Measurements from ENCODE around the gene TMEFF2. TPM values are rescaled to one million over a fixed set of nuclear protein-coding genes. Genes with fewer than 3 reads are reported as not detected.
A peak's percentile ranks its signal among the peaks of the same experiment; 100 is the strongest.

The TMEFF2 gene
- total and polyA plus RNA-seq, 10 of the 15 experiments (the other 5 are each of a cell fraction or from before 2014, with no cell fraction given): not detected

GRCh38 chr2:192004188-192004963, 190.4 kb downstream of the TMEFF2 start (continued):
- TF ChIP-seq REST (IDR thresholded peaks at IDR 0.05; ENCODE audit: low read depth, low read length) (no peak), IKZF1 (conservative IDR thresholded peaks at IDR 0.05) (peak; percentile 44; the same call in 1 of the 2 replicates), RFX5 (IDR thresholded peaks at IDR 0.05; ENCODE audit: low read depth, low read length) (no peak), ZNF592 (IDR thresholded peaks at IDR 0.05) (0 out of 2 replicates have a peak, but pooled peaks have one; percentile 31), ZNF384 (IDR thresholded peaks at IDR 0.05; ENCODE audit: borderline replicate concordance, low read depth, low read length) (no peak), NFIC (IDR thresholded peaks at IDR 0.05; ENCODE audit: low read depth, low read length) (peak; percentile 63), EED (IDR thresholded peaks at IDR 0.05; ENCODE audit: low read depth) (no peak), SKIL (IDR thresholded peaks at IDR 0.05; ENCODE audit: low read depth, poor library complexity, severe bottlenecking) (peak; percentile 49), EP300 (IDR thresholded peaks at IDR 0.05; ENCODE audit: borderline replicate concordance in 1 of 2, control insufficient read depth in 1 of 2, low read depth in 2 of 2, low read length in 2 of 2) (peak; percentile 70 to 83), CREB1 (IDR thresholded peaks at IDR 0.05; ENCODE audit: low read depth) (no peak), BHLHE40 (IDR thresholded peaks at IDR 0.05; ENCODE audit: borderline replicate concordance in 1 of 2, low read depth in 2 of 2, low read length in 1 of 2) (peak; percentile 62 to 63; a peak in 3 of 4 replicates), ZNF217 (IDR thresholded peaks at IDR 0.05) (peak; percentile 77; the same call in 1 of the 2 replicates), RB1 (IDR thresholded peaks at IDR 0.05; ENCODE audit: borderline replicate concordance) (no peak), CHD2 (IDR thresholded peaks at IDR 0.05; ENCODE audit: borderline replicate concordance, low read depth, low read length) (peak; percentile 38; the same call in 1 of the 2 replicates), SREBF1 (IDR thresholded peaks at IDR 0.05; ENCODE audit: low read length) (no peak), NR2C1 (IDR thresholded peaks at IDR 0.05) (no peak), MTA2 (IDR thresholded peaks at IDR 0.05; ENCODE audit: low read depth) (peak; percentile 99), NFYA (IDR thresholded peaks at IDR 0.05; ENCODE audit: borderline replicate concordance, low read depth, low read length) (no peak), LARP7 (IDR thresholded peaks at IDR 0.05) (no peak), GABPA (IDR thresholded peaks at IDR 0.05; ENCODE audit: low read depth) (no peak)
